ENCODE results near the gene LDAH.

DNA sequence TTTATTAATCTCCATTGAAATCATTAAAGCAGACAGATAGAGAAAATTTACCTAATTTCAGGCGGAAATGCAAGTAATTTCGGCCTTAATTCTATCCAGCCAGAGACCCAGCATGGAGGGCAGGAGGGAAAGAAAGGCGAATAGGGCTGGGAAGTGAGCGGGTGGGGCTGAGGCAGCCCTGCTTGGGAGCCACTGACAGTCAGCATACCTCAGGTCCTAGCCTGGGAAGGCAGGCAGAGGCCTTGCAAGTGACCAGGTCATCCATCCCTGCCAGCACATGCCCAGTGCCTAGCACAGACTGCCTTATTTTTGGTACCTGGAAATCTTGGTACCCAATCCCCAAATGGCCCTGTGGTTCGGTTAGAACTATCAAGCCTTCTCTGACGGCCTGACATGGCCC, 154.4 kb downstream of the LDAH start:
- TF ChIP-seq, protein P1, sequence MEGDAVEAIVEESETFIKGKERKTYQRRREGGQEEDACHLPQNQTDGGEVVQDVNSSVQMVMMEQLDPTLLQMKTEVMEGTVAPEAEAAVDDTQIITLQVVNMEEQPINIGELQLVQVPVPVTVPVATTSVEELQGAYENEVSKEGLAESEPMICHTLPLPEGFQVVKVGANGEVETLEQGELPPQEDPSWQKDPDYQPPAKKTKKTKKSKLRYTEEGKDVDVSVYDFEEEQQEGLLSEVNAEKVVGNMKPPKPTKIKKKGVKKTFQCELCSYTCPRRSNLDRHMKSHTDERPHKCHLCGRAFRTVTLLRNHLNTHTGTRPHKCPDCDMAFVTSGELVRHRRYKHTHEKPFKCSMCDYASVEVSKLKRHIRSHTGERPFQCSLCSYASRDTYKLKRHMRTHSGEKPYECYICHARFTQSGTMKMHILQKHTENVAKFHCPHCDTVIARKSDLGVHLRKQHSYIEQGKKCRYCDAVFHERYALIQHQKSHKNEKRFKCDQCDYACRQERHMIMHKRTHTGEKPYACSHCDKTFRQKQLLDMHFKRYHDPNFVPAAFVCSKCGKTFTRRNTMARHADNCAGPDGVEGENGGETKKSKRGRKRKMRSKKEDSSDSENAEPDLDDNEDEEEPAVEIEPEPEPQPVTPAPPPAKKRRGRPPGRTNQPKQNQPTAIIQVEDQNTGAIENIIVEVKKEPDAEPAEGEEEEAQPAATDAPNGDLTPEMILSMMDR (conservative IDR thresholded peaks at IDR 0.05; ENCODE audit: low read depth in 2 of 2): no peak
- no peak for TF ChIP-seq POLR2AphosphoS5 (IDR thresholded peaks at IDR 0.05; ENCODE audit: low read depth)
- no peak for TF ChIP-seq EZH2phosphoT487 (IDR thresholded peaks at IDR 0.05; ENCODE audit: unreplicated experiment)
- no peak for TF ChIP-seq JUNB (IDR thresholded peaks at IDR 0.05; ENCODE audit: unreplicated experiment)

Data from GM23338 (cell line).